GM12878 (cell line): Measurements from ENCODE around the gene DCAF6.

ENCODE experiments used
- CEBPB ChIP-seq, 2 experiments: fragments of 150-350 bp in 1 of 2; IDR thresholded peaks; 2 replicates each; pipeline ENCODE4 v1.6.1; 2012 to 2014; ENCODE audit warnings: low read depth in 2 of 2, low read length in 2 of 2, borderline replicate concordance in 1 of 2, inconsistent platforms in 1 of 2
- CTCF ChIP-seq, 3 experiments: IDR thresholded peaks in 2 of 3; conservative IDR thresholded peaks in 1 of 3; 2 replicates each; pipeline ENCODE4 v1.5.1; 2011; ENCODE audit warnings: low read depth in 3 of 3, low read length in 3 of 3, mild to moderate bottlenecking in 3 of 3, control low read depth in 2 of 3, moderate library complexity in 2 of 3, inconsistent platforms in 1 of 3, mixed read lengths in 1 of 3; ENCODE audit not compliant: control insufficient read depth in 2 of 3, insufficient read depth in 1 of 3; ENCODE audit errors: extremely low read depth in 1 of 3
- HCFC1 ChIP-seq: fragments of 150-350 bp; IDR thresholded peaks from 2 replicates; pipeline ENCODE4 v1.6.1; 2014; ENCODE audit warnings: low read length
- RAD21 ChIP-seq: IDR thresholded peaks from 2 replicates; pipeline ENCODE4 v1.6.1; 2011; ENCODE audit warnings: mild to moderate bottlenecking, low read depth, low read length, moderate library complexity; ENCODE audit not compliant: insufficient read depth
- REST ChIP-seq: IDR thresholded peaks from 2 replicates; pipeline ENCODE4 v1.6.1; 2012; ENCODE audit warnings: mild to moderate bottlenecking, low read depth, low read length
- TAF1 ChIP-seq: IDR thresholded peaks from 2 replicates; pipeline ENCODE4 v1.6.1; 2011; ENCODE audit warnings: mild to moderate bottlenecking, low read depth, low read length, borderline replicate concordance

- TF ChIP-seq CEBPB (IDR thresholded peaks at IDR 0.05; ENCODE audit: borderline replicate concordance in 1 of 2, low read depth in 2 of 2, low read length in 2 of 2): no peak
- TF ChIP-seq TAF1: no peak
- TF ChIP-seq REST: no peak
- TF ChIP-seq CTCF (IDR thresholded peaks at IDR 0.05 in 2 of 3, conservative IDR thresholded peaks at IDR 0.05 in 1 of 3; ENCODE audit: control insufficient read depth in 2 of 3, extremely low read depth in 1 of 3, insufficient read depth in 1 of 3, low read depth in 3 of 3, low read length in 3 of 3): no peak
- TF ChIP-seq RAD21: no peak
- no peak for TF ChIP-seq HCFC1
Observed at GRCh38 chr1:167993720-167994119, 57.2 kb downstream of the DCAF6 start.
